Liver (tissue), 3 donors: ENCODE results near the gene ARHGEF7.

ENCODE experiments used
- CTCF ChIP-seq: fragments of 150-350 bp; IDR thresholded peaks from 2 replicates; pipeline ENCODE4 v1.5.1; 2017; ENCODE audit warnings: improper control_type of control experiment, low read depth, low read length; ENCODE audit not compliant: missing input control
- EGR1 ChIP-seq, 2 donors: IDR thresholded peaks; 2 replicates each; pipeline ENCODE4 v1.6.1; 2016 to 2018; ENCODE audit warnings: antibody characterized with exemption in 2 of 2, low read depth in 2 of 2
- GABPA ChIP-seq, 2 donors: IDR thresholded peaks in 1 of 2; conservative IDR thresholded peaks in 1 of 2; 2 replicates each; pipeline ENCODE4 v1.6.1; 2016; ENCODE audit warnings: antibody characterized with exemption in 2 of 2, mild to moderate bottlenecking in 1 of 2, moderate library complexity in 1 of 2
- MAX ChIP-seq: IDR thresholded peaks from 2 replicates; pipeline ENCODE4 v1.6.1; 2016; ENCODE audit warnings: antibody characterized with exemption
- RAD21 ChIP-seq, 2 donors: IDR thresholded peaks; 2 replicates each; pipeline ENCODE4 v1.6.1; 2016; ENCODE audit warnings: antibody characterized with exemption in 2 of 2, mild to moderate bottlenecking in 2 of 2
- REST ChIP-seq: IDR thresholded peaks from 2 replicates; pipeline ENCODE4 v1.6.1; 2016; ENCODE audit warnings: antibody characterized with exemption, mild to moderate bottlenecking
- SP1 ChIP-seq: IDR thresholded peaks from 2 replicates; pipeline ENCODE4 v1.6.1; 2018; ENCODE audit warnings: antibody characterized with exemption, mild to moderate bottlenecking
- donor health status: healthy.
- donor health status: healthy.

- TF ChIP-seq RAD21 (IDR thresholded peaks at IDR 0.05) (no peak), GABPA (IDR thresholded peaks at IDR 0.05 in 1 of 2, conservative IDR thresholded peaks at IDR 0.05 in 1 of 2) (no peak), MAX (no peak), CTCF (no peak), REST (no peak), SP1 (no peak), EGR1 (IDR thresholded peaks at IDR 0.05; ENCODE audit: low read depth in 2 of 2) (no peak)
Observed at GRCh38 chr13:111140562-111141105, 25.5 kb downstream of the ARHGEF7 start.
